Measurements from ENCODE around the gene DNAH12. TPM values are rescaled to one million over a fixed set of nuclear protein-coding genes. Genes with fewer than 3 reads are reported as not detected.

DNAH12 gene
- polyA plus RNA-seq, 1 of the 3 experiments (the other 2 are of a cell fraction), result 0.03 TPM

- H3K4me3 ChIP-seq (ENCODE audit: low read depth in 2 of 2, low read length in 1 of 2), result no peak overlapping the region
- H3K9me3 ChIP-seq, result no peaks in the 10 kb centered on the region
- CTCF ChIA-PET, result interaction anchor here (0.9 kb wide), 1 partner anchor 94 kb away, joined by 3 read pairs; no protein-coding TSS in a partner anchor
- POLR2A ChIA-PET, result no interaction called here
- H3K36me3 ChIP-seq (replicated peaks in 1 of 2; ENCODE audit: control insufficient read depth in 1 of 2, insufficient read depth in 2 of 2, low read length in 1 of 2), result no peaks in the 10 kb centered on the region
- H4K20me1 ChIP-seq (ENCODE audit: insufficient read depth), result no peaks in the 10 kb centered on the region
- no peaks in the 10 kb centered on the region for H3K27me3 ChIP-seq (ENCODE audit: insufficient read depth)
- H3F3A ChIP-seq (replicated peaks; ENCODE audit: insufficient read depth), result no peaks in the 10 kb centered on the region
- H3K9me2 ChIP-seq, result no peaks in the 10 kb centered on the region
- no peaks in the 10 kb centered on the region for H3K4me1 ChIP-seq (ENCODE audit: control insufficient read depth in 1 of 2, insufficient read depth in 2 of 2, low read depth in 1 of 2, low read length in 1 of 2)
- 86% methylated on average over 2 of the region's 2 CpGs for WGBS (ENCODE audit: low lambda C conversion rate)
- TF ChIP-seq EP300 (IDR thresholded peaks at IDR 0.05; ENCODE audit: borderline replicate concordance in 1 of 2, low read depth in 1 of 2, low read length in 1 of 2) (no peak), FOSL2 (IDR thresholded peaks at IDR 0.05; ENCODE audit: borderline replicate concordance, low read depth) (no peak), JUND (IDR thresholded peaks at IDR 0.05) (no peak), RXRA (IDR thresholded peaks at IDR 0.05; ENCODE audit: borderline replicate concordance, low read depth) (no peak), FOXM1 (IDR thresholded peaks at IDR 0.05; ENCODE audit: low read depth) (no peak), TEAD4 (IDR thresholded peaks at IDR 0.05; ENCODE audit: borderline replicate concordance, insufficient read depth) (no peak), IRF3 (IDR thresholded peaks at IDR 0.05; ENCODE audit: low read depth, low read length) (no peak), GABPA (IDR thresholded peaks at IDR 0.05; ENCODE audit: low read depth) (no peak), RAD21 (IDR thresholded peaks at IDR 0.05; ENCODE audit: low read length) (no peak), SIN3A (IDR thresholded peaks at IDR 0.05; ENCODE audit: borderline replicate concordance, low read depth, low read length) (no peak), POLR2AphosphoS5 (IDR thresholded peaks at IDR 0.05; ENCODE audit: low read depth, low read length) (no peak), FOXJ3 (CRISPR knock-in tag; IDR thresholded peaks at IDR 0.05) (no peak)
- H2AFZ ChIP-seq (ENCODE audit: low read depth), result no peak overlapping the region
- H3K27ac ChIP-seq (ENCODE audit: low read depth in 2 of 2, low read length in 1 of 2), result no peak overlapping the region
- H3K4me2 ChIP-seq, result no peak overlapping the region
- no peak for DNase-seq
- no peak overlapping the region for H3K9ac ChIP-seq
- H3K79me2 ChIP-seq (ENCODE audit: insufficient read depth), result no peaks in the 10 kb centered on the region
Measured at GRCh38 chr3:57420001-57420400, 124.1 kb downstream of the DNAH12 start.

- Histone ChIP-seq H3K4me1 (ENCODE audit: control insufficient read depth in 1 of 2, insufficient read depth in 2 of 2, low read depth in 1 of 2, low read length in 1 of 2) (no peaks in the 10 kb centered on the region), H3F3A (replicated peaks; ENCODE audit: insufficient read depth) (no peaks in the 10 kb centered on the region), H3K9me3 (no peaks in the 10 kb centered on the region), H3K79me2 (ENCODE audit: insufficient read depth) (no peaks in the 10 kb centered on the region), H3K36me3 (replicated peaks in 1 of 2; ENCODE audit: control insufficient read depth in 1 of 2, insufficient read depth in 2 of 2, low read length in 1 of 2) (no peaks in the 10 kb centered on the region), H3K27ac (ENCODE audit: low read depth in 2 of 2, low read length in 1 of 2) (no peak overlapping the region), H4K20me1 (ENCODE audit: insufficient read depth) (no peaks in the 10 kb centered on the region), H3K4me3 (ENCODE audit: low read depth in 2 of 2, low read length in 1 of 2) (no peak overlapping the region), H3K9ac (no peak overlapping the region), H3K27me3 (ENCODE audit: insufficient read depth) (no peaks in the 10 kb centered on the region), H3K4me2 (no peak overlapping the region), H2AFZ (ENCODE audit: low read depth) (no peak overlapping the region), H3K9me2 (no peaks in the 10 kb centered on the region)
- WGBS (ENCODE audit: low lambda C conversion rate), result 47% methylated on average over 1 of the region's 1 CpG
- no peak for DNase-seq
- no peak for TF ChIP-seq GABPA (IDR thresholded peaks at IDR 0.05; ENCODE audit: low read depth)
- TF ChIP-seq USF2 (IDR thresholded peaks at IDR 0.05; ENCODE audit: borderline replicate concordance, low read depth, low read length), result no peak
- no peak for TF ChIP-seq MXI1 (IDR thresholded peaks at IDR 0.05; ENCODE audit: low read depth, low read length)
- no peak for TF ChIP-seq TCF12 (IDR thresholded peaks at IDR 0.05)
- TF ChIP-seq EP300 (IDR thresholded peaks at IDR 0.05; ENCODE audit: borderline replicate concordance in 1 of 2, low read depth in 1 of 2, low read length in 1 of 2), result no peak
- no peak for TF ChIP-seq SIN3A (IDR thresholded peaks at IDR 0.05; ENCODE audit: borderline replicate concordance, low read depth, low read length)
- no peak for TF ChIP-seq GATA2 (CRISPR knock-in tag; IDR thresholded peaks at IDR 0.05)
- ChIA-PET POLR2A (no interaction called here), CTCF (interaction anchor here (1.5 kb wide), 1 partner anchor 12 kb away, joined by 3 read pairs; no protein-coding TSS in a partner anchor)
Measured at GRCh38 chr3:57411715-57412114, 132.4 kb downstream of the DNAH12 start.
